Esophagus squamous epithelium (tissue), 4 donors: ENCODE results near the gene LMNA.

ENCODE experiments used
- CTCF ChIP-seq, 6 experiments: fragments of 450-650 bp in 4 of 6; fragments of 200-600 bp in 2 of 6; sonication (generic) in 2 of 6; IDR thresholded peaks; one replicate each; pipeline ENCODE4 v1.5.1; 2016 to 2019; ENCODE audit warnings: antibody characterized with exemption in 6 of 6, mild to moderate bottlenecking in 4 of 6, moderate library complexity in 4 of 6
- POLR2A ChIP-seq, 4 donors: fragments of 450-650 bp; IDR thresholded peaks; one replicate each; pipeline ENCODE4 v1.6.1; 2017; ENCODE audit warnings: antibody characterized with exemption in 4 of 4, mild to moderate bottlenecking in 4 of 4, moderate library complexity in 3 of 4

DNA sequence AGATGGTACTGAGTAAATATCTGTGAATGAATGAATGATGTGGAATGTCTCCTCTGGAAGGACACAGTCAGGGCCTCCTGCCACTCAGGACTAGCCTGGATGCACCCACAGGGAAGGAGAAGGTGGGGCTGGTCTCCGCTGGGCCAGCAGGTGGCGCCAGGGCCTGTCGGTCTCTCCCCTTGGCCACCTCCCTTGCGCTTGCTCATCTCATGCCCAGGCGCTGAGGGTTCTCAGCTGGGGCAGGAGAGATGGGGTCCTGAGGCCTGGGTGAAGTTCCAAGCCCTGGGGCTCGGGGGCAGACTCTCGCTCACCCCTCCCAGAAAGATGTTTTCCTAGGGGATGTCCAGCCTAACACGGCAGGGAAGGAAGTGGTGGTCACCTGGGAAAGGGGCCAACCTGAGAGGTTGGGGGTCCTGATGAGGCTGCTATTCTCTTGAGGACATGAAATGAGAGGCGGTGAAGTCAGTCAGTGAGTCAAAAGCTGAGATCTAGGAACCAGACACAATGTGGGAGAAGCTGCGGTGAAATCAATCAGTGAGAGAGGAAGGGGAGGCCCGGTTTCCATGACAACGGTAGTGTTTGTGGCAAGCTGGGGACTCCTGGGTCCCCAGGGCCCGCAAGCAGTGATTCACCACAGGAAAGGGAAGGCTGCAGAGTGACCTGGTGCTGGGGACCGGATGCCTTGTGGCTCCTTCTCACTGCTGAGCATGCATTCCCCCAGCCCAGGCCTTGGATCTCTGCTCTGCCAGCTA, 17.7 kb upstream of the LMNA start:
- TF ChIP-seq CTCF (IDR thresholded peaks at IDR 0.05) (peak; percentile 76 to 98 (median 96)), POLR2A (IDR thresholded peaks at IDR 0.05) (no peak)
